A549 (cell line): Measurements from ENCODE around the gene TSPO2. TPM values are rescaled to one million over a fixed set of nuclear protein-coding genes. Genes with fewer than 3 reads are reported as not detected.
A peak's percentile ranks its signal among the peaks of the same experiment; 100 is the strongest.

Experiments
- ATAC-seq, 2 experiments: fragments of 200-7000 bp in 1 of 2; fragments of >200 bp in 1 of 2; cut with Nextera tagmentation in 1 of 2; cut with Tn5 transposase in 1 of 2; 3 replicates each; pipeline versions ENCODE4 v1.8.0 to v1.9.1; 2018 to 2020; ENCODE audit warnings: mild to moderate bottlenecking in 1 of 2, moderate library complexity in 1 of 2
- CTCF ChIA-PET: fragments of 300-600 bp; sonication (Branson Sonifier 250); formaldehyde crosslinking; extraction: SDS; loops from one replicate; lab custom pipeline; 2021; ENCODE audit warnings: antibody characterized with exemption, inconsistent platforms; lab: Yijun Ruan, JAX
- POLR2A ChIA-PET: fragments of 350-600 bp; formaldehyde crosslinking; extraction: SDS; loops from one replicate; lab custom pipeline; 2021; ENCODE audit warnings: antibody characterized with exemption, inconsistent platforms; lab: Yijun Ruan, JAX
- DNase-seq, 2 experiments: peaks; one replicate each; pipeline versions ENCODE4 v3.0.0 to v3.0.0-alpha.2; 2011 to 2016; ENCODE audit warnings: low read depth in 1 of 2, low spot score in 1 of 2
- FAIRE-seq: peaks from 2 replicates; lab custom pipeline; 2011; peaks lifted over from hg19 to GRCh38; lab: Jason Lieb, UNC
- H3K27ac ChIP-seq, 2 experiments: fragments of >200 bp; sonication (Bioruptor Twin); formaldehyde crosslinking; 3 replicates each; pipeline ENCODE4 v1.5.1; 2016 to 2017
- H3K4me1 ChIP-seq: fragments of >200 bp; sonication (Bioruptor Twin); formaldehyde crosslinking; 3 replicates; pipeline ENCODE4 v1.6.1; 2016
- H3K4me2 ChIP-seq: fragments of >200 bp; sonication (Bioruptor Twin); formaldehyde crosslinking; 3 replicates; pipeline ENCODE4 v1.6.1; 2016
- H3K4me3 ChIP-seq: fragments of >200 bp; sonication (Bioruptor Twin); formaldehyde crosslinking; 3 replicates; pipeline ENCODE4 v1.5.1; 2016
- H3K9me3 ChIP-seq: fragments of >200 bp; sonication (Bioruptor Twin); formaldehyde crosslinking; 3 replicates; pipeline ENCODE4 v1.6.1; 2016
- BHLHE40 ChIP-seq: IDR thresholded peaks from 2 replicates; pipeline ENCODE4 v1.6.1; 2012; ENCODE audit warnings: low read depth, low read length, inconsistent platforms
- CTCF ChIP-seq: fragments of >200 bp; sonication (Bioruptor Twin); formaldehyde crosslinking; IDR thresholded peaks from 3 replicates; pipeline ENCODE4 v1.5.1; 2016
- E2F6 ChIP-seq: IDR thresholded peaks from 2 replicates; pipeline ENCODE4 v1.6.1; 2012; ENCODE audit warnings: low read depth, borderline replicate concordance
- FOSB ChIP-seq: fragments of 250-450 bp; sonication (Bioruptor Pico); IDR thresholded peaks from 2 replicates; pipeline ENCODE4 v1.5.0; 2020; ENCODE audit warnings: mild to moderate bottlenecking, moderate library complexity
- FOSL2 ChIP-seq, 2 experiments: fragments of 450-650 bp in 1 of 2; fragments of >200 bp in 1 of 2; sonication (Bioruptor Twin) in 1 of 2; formaldehyde crosslinking; IDR thresholded peaks; 2 replicates each; pipeline versions ENCODE4 v1.5.0 to v1.6.1; 2016 to 2020; ENCODE audit warnings: mild to moderate bottlenecking in 1 of 2, moderate library complexity in 1 of 2
- GATA3 ChIP-seq: IDR thresholded peaks from 2 replicates; pipeline ENCODE4 v1.6.1; 2012; ENCODE audit warnings: borderline replicate concordance
- HES2 ChIP-seq: fragments of >200 bp; sonication (Bioruptor Twin); formaldehyde crosslinking; IDR thresholded peaks from 2 replicates; pipeline ENCODE4 v1.6.1; 2016
- JUNB ChIP-seq: fragments of >200 bp; sonication (Bioruptor Twin); formaldehyde crosslinking; IDR thresholded peaks from 2 replicates; pipeline ENCODE4 v1.6.1; 2016
- MAZ ChIP-seq: fragments of 150-350 bp; IDR thresholded peaks from 2 replicates; pipeline ENCODE4 v1.6.1; 2014; ENCODE audit warnings: antibody characterized with exemption, low read depth, low read length, borderline replicate concordance
- MYC ChIP-seq: IDR thresholded peaks from 2 replicates; pipeline ENCODE4 v1.6.1; 2012; ENCODE audit warnings: mild to moderate bottlenecking, inconsistent platforms, low read length, improper control_type of control experiment, borderline replicate concordance
- NPAS2 ChIP-seq: fragments of 250-450 bp; sonication (Bioruptor Pico); IDR thresholded peaks from 2 replicates; pipeline ENCODE4 v1.8.0; 2022; ENCODE audit warnings: mild to moderate bottlenecking, moderate library complexity, borderline replicate concordance
- PBX3 ChIP-seq: IDR thresholded peaks from 2 replicates; pipeline ENCODE4 v1.6.1; 2012
- RAD21 ChIP-seq, 2 experiments: fragments of >200 bp in 1 of 2; sonication (Bioruptor Twin) in 1 of 2; formaldehyde crosslinking in 1 of 2; IDR thresholded peaks in 1 of 2; conservative IDR thresholded peaks in 1 of 2; 2 replicates in 1 of 2; 3 replicates in 1 of 2; pipeline ENCODE4 v1.6.1; 2012 to 2018; ENCODE audit warnings: inconsistent platforms in 1 of 2
- RARB ChIP-seq: fragments of 250-450 bp; sonication (Bioruptor Pico); IDR thresholded peaks from 2 replicates; pipeline ENCODE4 v1.8.0; 2021; ENCODE audit warnings: mild to moderate bottlenecking, moderate library complexity
- RNF2 ChIP-seq: fragments of 200-600 bp; sonication (generic); IDR thresholded peaks from 2 replicates; pipeline ENCODE4 v1.6.1; 2016; ENCODE audit warnings: low read depth, mild to moderate bottlenecking, antibody characterized with exemption, moderate library complexity, borderline replicate concordance
- SMC3 ChIP-seq: fragments of >200 bp; sonication (Bioruptor Twin); formaldehyde crosslinking; IDR thresholded peaks from 3 replicates; pipeline ENCODE4 v1.6.1; 2018; ENCODE audit warnings: inconsistent platforms
- SREBF2 ChIP-seq: fragments of 450-650 bp; IDR thresholded peaks from 2 replicates; pipeline ENCODE4 v1.6.1; 2014; ENCODE audit warnings: mild to moderate bottlenecking, moderate library complexity
- TFCP2L1 ChIP-seq: fragments of 250-450 bp; sonication (Bioruptor Pico); IDR thresholded peaks from 2 replicates; pipeline ENCODE4 v1.5.0; 2021; ENCODE audit warnings: mild to moderate bottlenecking
- ZC3H11A ChIP-seq: fragments of 450-650 bp; IDR thresholded peaks from 2 replicates; pipeline ENCODE4 v1.6.1; 2014; ENCODE audit warnings: antibody characterized with exemption, mild to moderate bottlenecking
- WGBS: methylation state at CpG from one replicate; pipeline ENCODE4 v1.1.6; 2017; ENCODE audit errors: missing lambda C conversion rate; 5-methylcytosine and 5-hydroxymethylcytosine counted together
- polyA plus RNA-seq, 4 experiments: library from polyadenylated mRNA; depleted of rRNA in 3 of 4; stranded (reverse); fragments of >200 nt; fragmentation: RNase III in 1 of 4; extraction: RNeasy Plus Mini Kit Qiagen cat#74134 plus additional on column Dnase treatment in 1 of 4; gene quantifications; 2 replicates in 3 of 4; 3 replicates in 1 of 4; pipeline ENCODE4 v1.2.3, GENCODE V29; 2011 to 2017

TSPO2 gene
- polyA plus RNA-seq, 2 of the 4 experiments (the other 2 are of a cell fraction): not detected

- FAIRE-seq (no peak), ATAC-seq (no peak), DNase-seq (no peak)
- Histone ChIP-seq H3K9me3 (no peaks in the 10 kb centered on the region), H3K4me1 (no peaks in the 10 kb centered on the region), H3K4me3 (no peak overlapping the region), H3K4me2 (no peak overlapping the region), H3K27ac (no peak overlapping the region)
- TF ChIP-seq SREBF2 (no peak), NPAS2 (CRISPR knock-in tag) (no peak), PBX3 (no peak), GATA3 (no peak), MAZ (no peak), E2F6 (no peak), TFCP2L1 (CRISPR knock-in tag) (no peak), JUNB (no peak), MYC (no peak), RNF2 (no peak), FOSL2 (IDR thresholded peaks at IDR 0.05) (no peak), FOSL2 (CRISPR knock-in tag; IDR thresholded peaks at IDR 0.05) (no peak), FOSB (CRISPR knock-in tag) (no peak), HES2 (no peak), BHLHE40 (no peak), CTCF (no peak), ZC3H11A (no peak), RARB (no peak)
- ChIA-PET POLR2A (no interaction called here), CTCF (interaction anchor here (0.7 to 2.5 kb wide), 3 partner anchors 30 to 94 kb away, joined by 3 to 12 read pairs (median 4); no protein-coding TSS in a partner anchor)
- 84% methylated on average over 1 of the region's 1 CpG for WGBS
Observed at GRCh38 chr6:41090841-41091761, 48.8 kb downstream of the TSPO2 start.

GRCh38 chr6:41092421-41093140, 50.3 kb downstream of the TSPO2 start:
- WGBS: 91% methylated on average over 4 of the region's 4 CpGs
- CTCF ChIA-PET: interaction anchor here (0.7 to 2.5 kb wide), 10 partner anchors 9 to 357 kb away, joined by 3 to 12 read pairs (median 4); no protein-coding TSS in a partner anchor

More at GRCh38 chr6:41092421-41093140, 50.3 kb downstream of the TSPO2 start:
- no peak overlapping the region for H3K27ac ChIP-seq
- no peak overlapping the region for H3K4me2 ChIP-seq
- peak; percentile 43; the same call in 2 of the 3 replicates for TF ChIP-seq CTCF
- TF ChIP-seq SMC3: 0 out of 3 replicates have a peak, but pooled peaks have one; percentile 23
- peak in 1 of 2 experiments; percentile 32; a peak in 2 of 5 replicates for TF ChIP-seq RAD21 (conservative IDR thresholded peaks at IDR 0.05 in 1 of 2, IDR thresholded peaks at IDR 0.05 in 1 of 2)
- TF ChIP-seq MAZ: no peak
- TF ChIP-seq, all 56 proteins: peak for 3
- H3K4me1 ChIP-seq: no peaks in the 10 kb centered on the region
- POLR2A ChIA-PET: no interaction called here
- peak in 1 of 2 experiments; percentile 57; a peak in 1 of 6 replicates for ATAC-seq
- DNase-seq: peak; percentile 7 to 24
- H3K4me3 ChIP-seq: no peak overlapping the region
- no peak for FAIRE-seq
- no peaks in the 10 kb centered on the region for H3K9me3 ChIP-seq
